HG02678 (cell line): Measurements from ENCODE around the gene GRPR.

ENCODE experiments used
- ATAC-seq: cut with Tn5 transposase; IDR thresholded peaks from one replicate; pipeline ENCODE4 v1.9.1; 2021; ENCODE audit warnings: mild to moderate bottlenecking, moderate library complexity; ENCODE audit not compliant: unreplicated experiment

GRPR gene

GRCh38 chrX:16123222-16123786 lies at the start of gene GRPR:
Gene GRPR, plus strand, starts transcription at chrX:16123565. Its CDS starts 389 bp downstream, at chrX:16123954.
- peak; percentile 67 for ATAC-seq

GRCh38 chrX:16075087-16075486 lies 48.3 kb upstream of the GRPR start:
- ATAC-seq, result no peak

GRCh38 chrX:16076834-16077233 lies 46.5 kb upstream of the GRPR start:
- ATAC-seq, result no peak

- no peak for ATAC-seq
These were observed 45.6 kb upstream of the GRPR start for GRCh38 chrX:16077811-16078210.

GRCh38 chrX:16081357-16081756 lies 42.0 kb upstream of the GRPR start:
- ATAC-seq, result no peak

GRCh38 chrX:16082470-16083085 lies 40.8 kb upstream of the GRPR start:
- ATAC-seq, result no peak

- no peak for ATAC-seq
These were observed 36.3 kb upstream of the GRPR start for GRCh38 chrX:16087076-16087475.

- ATAC-seq, result no peak
These were observed 34.3 kb upstream of the GRPR start for GRCh38 chrX:16089086-16089485.

- ATAC-seq, result no peak
These were observed 27.2 kb upstream of the GRPR start for GRCh38 chrX:16096141-16096540.

GRCh38 chrX:16100673-16101072 lies 22.7 kb upstream of the GRPR start:
- ATAC-seq, result no peak

- no peak for ATAC-seq
These were observed 21.8 kb upstream of the GRPR start for GRCh38 chrX:16101581-16101980.

GRCh38 chrX:16103625-16104024 lies 19.7 kb upstream of the GRPR start:
- ATAC-seq, result no peak

- no peak for ATAC-seq
These were observed 10.9 kb upstream of the GRPR start for GRCh38 chrX:16112428-16112827.

GRCh38 chrX:16113978-16114565 lies 9.3 kb upstream of the GRPR start:
- ATAC-seq, result no peak

- ATAC-seq, result no peak
These were observed 8.8 kb upstream of the GRPR start for GRCh38 chrX:16114611-16115010.

- peak; percentile 89 for ATAC-seq
These were observed 3.8 kb upstream of the GRPR start for GRCh38 chrX:16119353-16120220.

GRCh38 chrX:16120431-16120830 lies 2.9 kb upstream of the GRPR start:
- ATAC-seq, result no peak

GRCh38 chrX:16124201-16124600 lies 836 bp downstream of the GRPR start:
- no peak for ATAC-seq

- no peak for ATAC-seq
These were observed 2.3 kb downstream of the GRPR start for GRCh38 chrX:16125520-16126149.

- ATAC-seq, result no peak
These were observed 7.3 kb downstream of the GRPR start for GRCh38 chrX:16130707-16131106.

- no peak for ATAC-seq
These were observed 11.6 kb downstream of the GRPR start for GRCh38 chrX:16134936-16135335.
